BLaER1 (cell line): ENCODE measurements around the gene CEBPA.

Source experiments
- H3K27ac ChIP-seq: shearing (Covaris generic); formaldehyde crosslinking; 2 replicates; pipeline ENCODE4 v1.8.1; 2022
- H3K27me3 ChIP-seq: shearing (Covaris generic); formaldehyde crosslinking; 2 replicates; pipeline ENCODE4 v1.8.1; 2022
- H3K36me3 ChIP-seq: shearing (Covaris generic); formaldehyde crosslinking; 2 replicates; pipeline ENCODE4 v1.8.1; 2022
- H3K4me1 ChIP-seq: shearing (Covaris generic); formaldehyde crosslinking; 2 replicates; pipeline ENCODE4 v1.8.1; 2022
- H3K4me2 ChIP-seq: shearing (Covaris generic); formaldehyde crosslinking; 2 replicates; pipeline ENCODE4 v1.8.1; 2022
- H3K4me3 ChIP-seq: shearing (Covaris generic); formaldehyde crosslinking; 2 replicates; pipeline ENCODE4 v1.8.1; 2022
- H3K9ac ChIP-seq: shearing (Covaris generic); formaldehyde crosslinking; 2 replicates; pipeline ENCODE4 v1.8.1; 2022
- H3K9me3 ChIP-seq: shearing (Covaris generic); formaldehyde crosslinking; 2 replicates; pipeline ENCODE4 v1.8.1; 2022
- H4K20me1 ChIP-seq: shearing (Covaris generic); formaldehyde crosslinking; 2 replicates; pipeline ENCODE4 v1.8.1; 2022
- Cebpa-rat ChIP-seq: shearing (Covaris generic); IDR thresholded peaks from 2 replicates; pipeline ENCODE4 v1.8.1; 2022

The CEBPA gene

GRCh38 chr19:33282036-33282671 lies 20.2 kb downstream of the CEBPA start:
- Histone ChIP-seq H3K9me3 (no peaks in the 10 kb centered on the region), H3K4me3 (no peak overlapping the region), H3K9ac (no peak overlapping the region), H3K27ac (peak overlapping the region; percentile 74; the same call in 1 of the 2 replicates), H3K27me3 (no peaks in the 10 kb centered on the region), H4K20me1 (no peaks in the 10 kb centered on the region), H3K4me2 (no peak overlapping the region), H3K36me3 (no peaks in the 10 kb centered on the region), H3K4me1 (peaks cover 72% of the 10 kb centered on the region)
- no peak for TF ChIP-seq Cebpa-rat

- Histone ChIP-seq H3K4me2 (peak overlapping the region; percentile 85), H4K20me1 (no peaks in the 10 kb centered on the region), H3K4me3 (no peak overlapping the region), H3K9ac (no peak overlapping the region), H3K27me3 (no peaks in the 10 kb centered on the region), H3K9me3 (no peaks in the 10 kb centered on the region), H3K4me1 (peaks cover 69% of the 10 kb centered on the region), H3K27ac (peak overlapping the region; percentile 74), H3K36me3 (no peaks in the 10 kb centered on the region)
- no peak for TF ChIP-seq Cebpa-rat
These were observed 20.9 kb downstream of the CEBPA start for GRCh38 chr19:33281296-33281926.

- H3K9ac ChIP-seq = peak overlapping the region; percentile 48
- H3K9me3 ChIP-seq = no peaks in the 10 kb centered on the region
- H3K27me3 ChIP-seq = no peaks in the 10 kb centered on the region
- H3K36me3 ChIP-seq = no peaks in the 10 kb centered on the region
- peak overlapping the region; percentile 74 for H3K27ac ChIP-seq
- peaks cover 60% of the 10 kb centered on the region for H3K4me1 ChIP-seq
- H4K20me1 ChIP-seq = no peaks in the 10 kb centered on the region
- no peak overlapping the region for H3K4me3 ChIP-seq
- peak overlapping the region; percentile 85 for H3K4me2 ChIP-seq
- no peak for TF ChIP-seq Cebpa-rat
These were observed 21.9 kb downstream of the CEBPA start for GRCh38 chr19:33280351-33280921.

- Histone ChIP-seq H3K4me3 (no peak overlapping the region), H3K27me3 (no peaks in the 10 kb centered on the region), H3K4me2 (peak overlapping the region; percentile 85), H3K4me1 (peaks cover 62% of the 10 kb centered on the region), H3K9ac (peak overlapping the region; percentile 9), H4K20me1 (no peaks in the 10 kb centered on the region), H3K27ac (peak overlapping the region; percentile 74), H3K9me3 (no peaks in the 10 kb centered on the region), H3K36me3 (no peaks in the 10 kb centered on the region)
- no peak for TF ChIP-seq Cebpa-rat
These were observed 22.6 kb downstream of the CEBPA start for GRCh38 chr19:33279430-33280350.

GRCh38 chr19:33278403-33279269 lies 23.7 kb downstream of the CEBPA start:
- H3K9me3 ChIP-seq = no peaks in the 10 kb centered on the region
- H3K36me3 ChIP-seq = no peaks in the 10 kb centered on the region
- TF ChIP-seq Cebpa-rat = no peak
- H3K4me3 ChIP-seq = no peak overlapping the region
- H3K27me3 ChIP-seq = no peaks in the 10 kb centered on the region
- H3K9ac ChIP-seq = no peak overlapping the region
- H3K27ac ChIP-seq = peak overlapping the region; percentile 22; the same call in 1 of the 2 replicates
- no peak overlapping the region for H3K4me2 ChIP-seq
- no peaks in the 10 kb centered on the region for H4K20me1 ChIP-seq
- peaks cover 72% of the 10 kb centered on the region for H3K4me1 ChIP-seq

GRCh38 chr19:33278023-33278402 lies 24.3 kb downstream of the CEBPA start:
- no peaks in the 10 kb centered on the region for H3K36me3 ChIP-seq
- H3K4me3 ChIP-seq = no peak overlapping the region
- no peaks in the 10 kb centered on the region for H4K20me1 ChIP-seq
- H3K27me3 ChIP-seq = no peaks in the 10 kb centered on the region
- no peak overlapping the region for H3K27ac ChIP-seq
- H3K9me3 ChIP-seq = no peaks in the 10 kb centered on the region
- 0 out of 2 replicates have a peak overlapping the region, but pooled peaks have one; percentile 18 for H3K4me2 ChIP-seq
- H3K9ac ChIP-seq = no peak overlapping the region
- H3K4me1 ChIP-seq = peaks cover 79% of the 10 kb centered on the region
- TF ChIP-seq Cebpa-rat = no peak

GRCh38 chr19:33277434-33277833 lies 24.9 kb downstream of the CEBPA start:
- H3K9me3 ChIP-seq = no peaks in the 10 kb centered on the region
- no peak overlapping the region for H3K9ac ChIP-seq
- no peak overlapping the region for H3K4me3 ChIP-seq
- no peak for TF ChIP-seq Cebpa-rat
- no peaks in the 10 kb centered on the region for H3K27me3 ChIP-seq
- H4K20me1 ChIP-seq = no peaks in the 10 kb centered on the region
- no peak overlapping the region for H3K27ac ChIP-seq
- peaks cover 84% of the 10 kb centered on the region for H3K4me1 ChIP-seq
- no peaks in the 10 kb centered on the region for H3K36me3 ChIP-seq
- peak overlapping the region; percentile 18; the same call in 1 of the 2 replicates for H3K4me2 ChIP-seq

GRCh38 chr19:33275933-33276619 lies 26.3 kb downstream of the CEBPA start:
- no peaks in the 10 kb centered on the region for H4K20me1 ChIP-seq
- H3K4me3 ChIP-seq = no peak overlapping the region
- no peaks in the 10 kb centered on the region for H3K36me3 ChIP-seq
- H3K9me3 ChIP-seq = no peaks in the 10 kb centered on the region
- H3K27ac ChIP-seq = peak overlapping the region; percentile 26; the same call in 1 of the 2 replicates
- no peak overlapping the region for H3K4me2 ChIP-seq
- peaks cover 81% of the 10 kb centered on the region for H3K4me1 ChIP-seq
- H3K9ac ChIP-seq = no peak overlapping the region
- no peaks in the 10 kb centered on the region for H3K27me3 ChIP-seq
- no peak for TF ChIP-seq Cebpa-rat
